Mesothelial cell of epicardium (in vitro differentiated cells): ENCODE measurements around the gene ACIN1. TPM values are rescaled to one million over a fixed set of nuclear protein-coding genes. Genes with fewer than 3 reads are reported as not detected.

ENCODE experiments used
- DNase-seq, 2 experiments: peaks; one replicate each; pipeline ENCODE4 v3.0.0; 2021; ENCODE audit warnings: low spot score in 2 of 2; ENCODE audit not compliant: unreplicated experiment in 2 of 2
- H3K27ac Mint-ChIP-seq: 2 replicates; pipeline ENCODE4 v1.8.0; 2021; ENCODE audit warnings: mixed read lengths
- H3K27me3 Mint-ChIP-seq: 2 replicates; pipeline ENCODE4 v1.8.0; 2021; ENCODE audit warnings: low read depth, mixed read lengths
- H3K36me3 Mint-ChIP-seq: 2 replicates; pipeline ENCODE4 v1.8.0; 2021; ENCODE audit warnings: mixed read lengths
- H3K4me1 Mint-ChIP-seq: 2 replicates; pipeline ENCODE4 v1.8.0; 2021; ENCODE audit warnings: mixed read lengths
- H3K4me3 Mint-ChIP-seq: 2 replicates; pipeline ENCODE4 v1.8.0; 2021; ENCODE audit warnings: mild to moderate bottlenecking, moderate library complexity, mixed read lengths
- H3K9me3 Mint-ChIP-seq: 2 replicates; pipeline ENCODE4 v1.8.0; 2021; ENCODE audit warnings: mixed read lengths
- CTCF ChIP-seq: fragments of 200-600 bp; sonication (generic); IDR thresholded peaks from one replicate; pipeline ENCODE4 v1.5.0; 2021; ENCODE audit warnings: antibody characterized with exemption; ENCODE audit not compliant: unreplicated experiment
- total RNA-seq: library from RNA; stranded (reverse); gene quantifications from 3 replicates; pipeline ENCODE4 v1.2.1, GENCODE V29; 2021

ACIN1 gene
- total RNA-seq, 1 donor from 2014 or later: 401 TPM

- Mint-ChIP-seq H3K4me1 (peaks cover 20% of the 10 kb centered on the region), H3K27me3 (no peaks in the 10 kb centered on the region), H3K4me3 (no peak within 1 kb of the TSS), H3K36me3 (peaks cover 18% of the 10 kb centered on the region), H3K27ac (no peak within 1 kb of the TSS), H3K9me3 (no peaks in the 10 kb centered on the region)
- DNase-seq: peak in 1 of 2 experiments; percentile 99
- no peak for TF ChIP-seq CTCF
Observed at GRCh38 chr14:23095196-23096108, 516 bp upstream of the ACIN1 start, which contains the start of gene C14orf119. C14orf119 (plus strand) TSS chr14:23095505; CDS start chr14:23097659, 2,154 bp downstream.

GRCh38 chr14:23093991-23094665, 808 bp downstream of the ACIN1 start:
- H3K27me3 Mint-ChIP-seq: no peaks in the 10 kb centered on the region
- TF ChIP-seq CTCF: no peak
- H3K36me3 Mint-ChIP-seq: peaks cover 28% of the 10 kb centered on the region
- DNase-seq: no peak
- H3K27ac Mint-ChIP-seq: no peak overlapping the region
- no peaks in the 10 kb centered on the region for H3K9me3 Mint-ChIP-seq
- no peak overlapping the region for H3K4me3 Mint-ChIP-seq
- peaks cover 20% of the 10 kb centered on the region for H3K4me1 Mint-ChIP-seq

- Mint-ChIP-seq H3K27me3 (no peaks in the 10 kb centered on the region), H3K4me1 (peaks cover 20% of the 10 kb centered on the region), H3K36me3 (peaks cover 26% of the 10 kb centered on the region), H3K9me3 (no peaks in the 10 kb centered on the region), H3K4me3 (no peak overlapping the region), H3K27ac (no peak overlapping the region)
- TF ChIP-seq CTCF: no peak
- DNase-seq: no peak
Observed at GRCh38 chr14:23093526-23093925, 1.4 kb downstream of the ACIN1 start.

- no peak for DNase-seq
- Mint-ChIP-seq H3K9me3 (no peaks in the 10 kb centered on the region), H3K4me1 (peaks cover 20% of the 10 kb centered on the region), H3K27ac (no peak overlapping the region), H3K27me3 (no peaks in the 10 kb centered on the region), H3K36me3 (peaks cover 25% of the 10 kb centered on the region), H3K4me3 (no peak overlapping the region)
- TF ChIP-seq CTCF: no peak
Observed at GRCh38 chr14:23093104-23093503, 1.8 kb downstream of the ACIN1 start.

- H3K9me3 Mint-ChIP-seq: no peaks in the 10 kb centered on the region
- peaks cover 26% of the 10 kb centered on the region for H3K36me3 Mint-ChIP-seq
- TF ChIP-seq CTCF: no peak
- no peak for DNase-seq
- no peak overlapping the region for H3K27ac Mint-ChIP-seq
- H3K27me3 Mint-ChIP-seq: no peaks in the 10 kb centered on the region
- H3K4me1 Mint-ChIP-seq: peaks cover 11% of the 10 kb centered on the region
- H3K4me3 Mint-ChIP-seq: no peak overlapping the region
Observed at GRCh38 chr14:23091294-23092225, 3.4 kb downstream of the ACIN1 start.
